DND-41 (cell line): Measurements from ENCODE around the gene TRAF3IP3.

Experiments used
- ATAC-seq: fragments of 200-7000 bp; cut with Tn5 transposase; 3 replicates; pipeline ENCODE4 v1.9.1; 2021; ENCODE audit warnings: low read depth; ENCODE audit not compliant: insufficient read depth
- DNase-seq: peaks from one replicate; pipeline ENCODE4 v3.0.0-alpha.2; 2020
- H2AFZ ChIP-seq: 2 replicates; pipeline ENCODE4 v1.6.0; 2012; ENCODE audit warnings: low read depth, low read length
- H3K27ac ChIP-seq: 2 replicates; pipeline ENCODE4 v1.5.1; 2012; ENCODE audit warnings: low read length, inconsistent platforms
- H3K27me3 ChIP-seq: fragments of 200-600 bp; sonication (generic); 2 replicates; pipeline ENCODE4 v1.6.0; 2012; ENCODE audit warnings: low read length, mild to moderate bottlenecking, inconsistent platforms; ENCODE audit not compliant: insufficient read depth, poor library complexity
- H3K36me3 ChIP-seq: 2 replicates; pipeline ENCODE4 v1.5.1; 2012; ENCODE audit warnings: low read length, inconsistent platforms; ENCODE audit not compliant: insufficient read depth
- H3K4me1 ChIP-seq: 2 replicates; pipeline ENCODE4 v1.5.1; 2012; ENCODE audit warnings: mild to moderate bottlenecking, low read length; ENCODE audit not compliant: insufficient read depth
- H3K4me2 ChIP-seq: 2 replicates; pipeline ENCODE4 v1.6.0; 2012; ENCODE audit warnings: mild to moderate bottlenecking, moderate library complexity, low read length, inconsistent platforms; ENCODE audit not compliant: insufficient read depth
- H3K4me3 ChIP-seq, 2 experiments: fragments of 200-600 bp in 1 of 2; shearing (Covaris generic) in 1 of 2; 2 replicates each; pipeline ENCODE4 v1.5.1; 2012 to 2016; ENCODE audit warnings: inconsistent platforms in 2 of 2, low read length in 2 of 2, mild to moderate bottlenecking in 2 of 2, low read depth in 1 of 2, moderate library complexity in 1 of 2
- H3K79me2 ChIP-seq: 2 replicates; pipeline ENCODE4 v1.6.0; 2012; ENCODE audit warnings: low read length, inconsistent platforms; ENCODE audit not compliant: insufficient read depth
- H3K9ac ChIP-seq: 2 replicates; pipeline ENCODE4 v1.6.0; 2012; ENCODE audit warnings: low read depth, mild to moderate bottlenecking, inconsistent platforms, low read length, moderate library complexity
- H3K9me3 ChIP-seq: 2 replicates; pipeline ENCODE4 v1.5.1; 2012; ENCODE audit warnings: low read length, moderate library complexity, mild to moderate bottlenecking, inconsistent platforms; ENCODE audit not compliant: insufficient read depth, severe bottlenecking
- H4K20me1 ChIP-seq: 2 replicates; pipeline ENCODE4 v1.6.0; 2012; ENCODE audit warnings: low read length; ENCODE audit not compliant: insufficient read depth
- EZH2 ChIP-seq: IDR thresholded peaks from 3 replicates; pipeline ENCODE4 v1.6.1; 2012; ENCODE audit warnings: borderline replicate concordance, low read depth, mild to moderate bottlenecking, moderate library complexity, low read length, inconsistent platforms; ENCODE audit not compliant: severe bottlenecking
- TF ChIP-seq, protein P1 (sequence below): IDR thresholded peaks from 2 replicates; pipeline ENCODE4 v1.5.1; 2012; ENCODE audit warnings: borderline replicate concordance, low read length, moderate library complexity, mild to moderate bottlenecking; ENCODE audit not compliant: poor library complexity, severe bottlenecking; ENCODE audit errors: extremely low read depth

The TRAF3IP3 gene

DNA sequence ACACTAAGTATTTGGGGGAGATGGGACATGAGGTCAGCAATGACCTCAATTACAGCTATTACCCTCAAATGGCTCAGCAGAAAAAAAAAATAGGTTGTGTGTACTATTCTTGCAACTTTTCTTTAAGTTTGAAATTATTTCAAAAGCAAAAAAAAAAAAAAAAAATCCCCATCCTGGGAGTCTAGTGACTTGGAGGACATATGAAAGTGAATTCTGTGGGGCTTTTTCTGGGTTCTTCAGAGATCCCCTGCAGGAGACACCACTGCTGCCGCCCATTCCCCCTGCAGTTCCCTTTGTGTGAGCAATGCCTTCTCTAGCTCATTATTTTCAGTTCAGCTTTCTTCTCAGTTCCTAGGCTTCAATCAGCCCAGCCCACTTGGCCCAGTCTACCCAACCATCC is 34.5 kb upstream of the TRAF3IP3 start:
- TF ChIP-seq EZH2: no peak
- TF ChIP-seq, protein P1, sequence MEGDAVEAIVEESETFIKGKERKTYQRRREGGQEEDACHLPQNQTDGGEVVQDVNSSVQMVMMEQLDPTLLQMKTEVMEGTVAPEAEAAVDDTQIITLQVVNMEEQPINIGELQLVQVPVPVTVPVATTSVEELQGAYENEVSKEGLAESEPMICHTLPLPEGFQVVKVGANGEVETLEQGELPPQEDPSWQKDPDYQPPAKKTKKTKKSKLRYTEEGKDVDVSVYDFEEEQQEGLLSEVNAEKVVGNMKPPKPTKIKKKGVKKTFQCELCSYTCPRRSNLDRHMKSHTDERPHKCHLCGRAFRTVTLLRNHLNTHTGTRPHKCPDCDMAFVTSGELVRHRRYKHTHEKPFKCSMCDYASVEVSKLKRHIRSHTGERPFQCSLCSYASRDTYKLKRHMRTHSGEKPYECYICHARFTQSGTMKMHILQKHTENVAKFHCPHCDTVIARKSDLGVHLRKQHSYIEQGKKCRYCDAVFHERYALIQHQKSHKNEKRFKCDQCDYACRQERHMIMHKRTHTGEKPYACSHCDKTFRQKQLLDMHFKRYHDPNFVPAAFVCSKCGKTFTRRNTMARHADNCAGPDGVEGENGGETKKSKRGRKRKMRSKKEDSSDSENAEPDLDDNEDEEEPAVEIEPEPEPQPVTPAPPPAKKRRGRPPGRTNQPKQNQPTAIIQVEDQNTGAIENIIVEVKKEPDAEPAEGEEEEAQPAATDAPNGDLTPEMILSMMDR: no peak
- H3K4me1 ChIP-seq: no peaks in the 10 kb centered on the region
- H3K27ac ChIP-seq: no peak overlapping the region
- no peak overlapping the region for H3K9ac ChIP-seq
- no peak for DNase-seq
- no peak for ATAC-seq
- H3K9me3 ChIP-seq: no peaks in the 10 kb centered on the region
- H4K20me1 ChIP-seq: no peaks in the 10 kb centered on the region
- H3K4me2 ChIP-seq: no peak overlapping the region
- no peak overlapping the region for H3K4me3 ChIP-seq
- no peak overlapping the region for H2AFZ ChIP-seq
- H3K79me2 ChIP-seq: no peaks in the 10 kb centered on the region
- H3K27me3 ChIP-seq: no peaks in the 10 kb centered on the region
- H3K36me3 ChIP-seq: no peaks in the 10 kb centered on the region

DNA sequence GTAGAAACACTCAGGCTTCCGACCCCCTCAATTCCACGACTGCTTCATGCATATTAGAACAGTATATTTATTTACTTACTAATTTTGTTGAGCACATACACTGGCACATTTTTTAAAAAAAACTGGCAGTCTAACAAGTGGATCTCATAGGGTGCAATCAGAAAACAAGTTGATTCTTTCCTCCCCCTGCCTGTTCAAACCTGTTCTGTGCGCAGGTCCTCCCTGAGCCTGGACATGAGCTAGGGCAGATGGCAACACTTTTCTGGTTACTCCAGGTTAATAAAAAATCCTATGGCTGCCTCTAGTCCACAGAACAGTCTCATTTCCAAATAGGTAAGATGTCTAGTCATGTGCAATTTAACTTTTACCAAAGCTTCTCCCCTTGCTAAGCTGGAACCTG is 32.6 kb upstream of the TRAF3IP3 start:
- no peaks in the 10 kb centered on the region for H3K27me3 ChIP-seq
- H3K36me3 ChIP-seq: no peaks in the 10 kb centered on the region
- H4K20me1 ChIP-seq: no peaks in the 10 kb centered on the region
- TF ChIP-seq, protein P1: no peak
- no peak for TF ChIP-seq EZH2
- ATAC-seq (no peak), DNase-seq (no peak)
- H3K4me3 ChIP-seq: no peak overlapping the region
- no peaks in the 10 kb centered on the region for H3K79me2 ChIP-seq
- H3K4me1 ChIP-seq: no peaks in the 10 kb centered on the region
- H3K9ac ChIP-seq: no peak overlapping the region
- H3K9me3 ChIP-seq: no peaks in the 10 kb centered on the region
- H2AFZ ChIP-seq: no peak overlapping the region
- H3K27ac ChIP-seq: no peak overlapping the region
- no peak overlapping the region for H3K4me2 ChIP-seq

DNA sequence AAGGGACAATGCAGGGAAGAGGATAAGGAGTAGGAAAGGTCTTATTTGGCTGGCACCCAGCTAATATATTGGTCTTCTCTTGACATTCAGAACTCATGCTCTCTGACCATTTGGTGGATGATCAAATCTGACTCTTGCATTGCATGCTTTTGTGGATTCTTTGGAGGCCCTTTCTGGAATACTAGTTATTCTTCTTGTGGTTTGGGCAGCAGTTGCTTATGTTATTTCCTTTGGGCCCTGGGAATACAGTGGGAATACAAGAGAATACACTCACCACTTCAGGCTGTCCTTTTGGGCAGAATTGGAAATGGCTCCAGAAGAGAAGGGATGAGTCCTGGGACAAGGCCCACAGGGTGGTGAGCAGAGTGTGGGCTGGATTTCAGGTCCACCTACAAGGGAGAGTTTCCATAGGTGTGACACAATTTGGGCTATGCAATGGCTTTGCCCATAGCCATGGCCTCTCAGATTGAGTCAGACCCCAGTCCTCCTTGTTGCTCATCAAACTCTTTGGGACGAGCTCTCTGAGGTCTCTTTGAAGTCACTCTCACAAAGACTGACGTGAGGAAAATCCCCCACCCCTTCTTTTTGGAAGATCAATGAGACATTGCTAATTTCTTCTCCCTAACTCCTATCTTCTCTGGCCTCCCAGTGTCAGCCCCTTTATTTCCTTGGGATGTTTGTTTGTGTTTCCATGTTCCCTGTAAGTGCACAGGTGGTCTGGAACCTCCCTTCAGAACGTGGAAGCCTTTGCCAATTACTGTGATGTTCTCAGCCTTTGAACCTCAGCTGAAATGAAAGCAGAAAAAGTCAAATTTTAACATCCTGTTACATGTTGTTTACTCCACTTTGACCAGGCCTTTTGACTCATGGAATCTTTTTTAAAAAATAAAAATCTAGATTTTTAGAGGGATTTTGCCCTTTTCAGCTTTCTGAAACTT is 31.8 kb upstream of the TRAF3IP3 start:
- H3K4me3 ChIP-seq: no peak overlapping the region
- H3K9me3 ChIP-seq: no peaks in the 10 kb centered on the region
- no peaks in the 10 kb centered on the region for H3K36me3 ChIP-seq
- no peak overlapping the region for H3K4me2 ChIP-seq
- no peak overlapping the region for H3K9ac ChIP-seq
- H3K27me3 ChIP-seq: no peaks in the 10 kb centered on the region
- ATAC-seq: 0 out of 3 replicates have a peak, but pooled peaks have one; percentile 48
- H3K27ac ChIP-seq: no peak overlapping the region
- no peak for TF ChIP-seq EZH2
- TF ChIP-seq, protein P1: no peak
- no peak for DNase-seq
- no peaks in the 10 kb centered on the region for H3K4me1 ChIP-seq
- H2AFZ ChIP-seq: no peak overlapping the region
- H3K79me2 ChIP-seq: no peaks in the 10 kb centered on the region
- no peaks in the 10 kb centered on the region for H4K20me1 ChIP-seq
